Tibial nerve (tissue), 4 donors: ENCODE measurements around the gene KCNJ15. TPM values are rescaled to one million over a fixed set of nuclear protein-coding genes. Genes with fewer than 3 reads are reported as not detected.

ENCODE experiments used
- DNase-seq, 2 donors: peaks; one replicate each; pipeline ENCODE4 v3.0.0-alpha.2; 2019; ENCODE audit warnings: low spot score in 2 of 2
- H3K27ac ChIP-seq, 4 donors: fragments of 200-600 bp; sonication (generic) in 3 of 4; one replicate each; pipeline ENCODE4 v1.5.1; 2017 to 2019; ENCODE audit warnings: mild to moderate bottlenecking in 1 of 4
- H3K27me3 ChIP-seq, 2 donors: fragments of 200-600 bp; sonication (generic) in 1 of 2; one replicate each; pipeline versions ENCODE4 v1.5.1 to v1.6.0; 2017 to 2019
- H3K36me3 ChIP-seq, 3 donors: fragments of 200-600 bp; sonication (generic); one replicate each; pipeline ENCODE4 v1.5.1; 2018 to 2019
- H3K4me1 ChIP-seq, 4 donors: fragments of 200-600 bp; sonication (generic) in 3 of 4; one replicate each; pipeline ENCODE4 v1.5.1; 2017 to 2019
- H3K4me3 ChIP-seq, 4 donors: fragments of 200-600 bp; sonication (generic) in 3 of 4; one replicate each; pipeline ENCODE4 v1.5.1; 2017 to 2019; ENCODE audit warnings: mild to moderate bottlenecking in 1 of 4, moderate library complexity in 1 of 4
- H3K9me3 ChIP-seq, 4 donors: fragments of 200-600 bp; sonication (generic) in 3 of 4; one replicate each; pipeline ENCODE4 v1.5.1; 2017 to 2019
- CTCF ChIP-seq, 5 experiments: fragments of 200-600 bp in 3 of 5; fragments of 450-650 bp in 2 of 5; sonication (generic) in 3 of 5; IDR thresholded peaks; one replicate each; pipeline ENCODE4 v1.5.1; 2016 to 2019; ENCODE audit warnings: antibody characterized with exemption in 5 of 5, mild to moderate bottlenecking in 3 of 5, moderate library complexity in 2 of 5
- EP300 ChIP-seq, 2 donors: sonication (generic); formaldehyde crosslinking; IDR thresholded peaks; one replicate each; pipeline ENCODE4 v1.6.1; 2017; ENCODE audit warnings: antibody characterized with exemption in 2 of 2, mild to moderate bottlenecking in 1 of 2
- POLR2A ChIP-seq, 2 donors: fragments of 450-650 bp; IDR thresholded peaks; one replicate each; pipeline ENCODE4 v1.6.1; 2017; ENCODE audit warnings: antibody characterized with exemption in 2 of 2, mild to moderate bottlenecking in 2 of 2, moderate library complexity in 2 of 2
- WGBS, 2 donors: methylation state at CpG; one replicate each; pipeline ENCODE4 v1.1.5; 2018; 5-methylcytosine and 5-hydroxymethylcytosine counted together
- total RNA-seq, 4 donors: library from RNA; depleted of rRNA; stranded (reverse); fragments of >200 nt; gene quantifications; one replicate each; pipeline ENCODE4 v1.1.0, GENCODE V29; 2016

The KCNJ15 gene
- total RNA-seq, 4 donors from 2014 or later, result 0.39 to 2.4 (median 0.43) TPM

GRCh38 chr21:38249256-38249655 is 7.5 kb upstream of the KCNJ15 start:
- no peaks in the 10 kb centered on the region for H3K36me3 ChIP-seq
- TF ChIP-seq EP300 (IDR thresholded peaks at IDR 0.05), result no peak
- TF ChIP-seq CTCF (IDR thresholded peaks at IDR 0.05), result no peak
- TF ChIP-seq POLR2A (IDR thresholded peaks at IDR 0.05), result no peak
- no peaks in the 10 kb centered on the region for H3K27me3 ChIP-seq
- no peaks in the 10 kb centered on the region for H3K9me3 ChIP-seq
- H3K4me1 ChIP-seq, result no peaks in the 10 kb centered on the region
- no peak overlapping the region for H3K4me3 ChIP-seq
- WGBS, 2 donors, result 92 to 97% methylated on average over 1 of the region's 1 CpG
- H3K27ac ChIP-seq, result no peak overlapping the region
- DNase-seq, result no peak

- TF ChIP-seq POLR2A (IDR thresholded peaks at IDR 0.05) (no peak), EP300 (IDR thresholded peaks at IDR 0.05) (peak in 1 of 2 donors; percentile 70), CTCF (IDR thresholded peaks at IDR 0.05) (no peak)
- no peak overlapping the region for H3K27ac ChIP-seq
- 72 to 82% methylated on average over 3 of the region's 3 CpGs for WGBS, 2 donors
- H3K4me3 ChIP-seq, result no peak overlapping the region
- no peak for DNase-seq
- H3K9me3 ChIP-seq, result no peaks in the 10 kb centered on the region
- H3K36me3 ChIP-seq, result no peaks in the 10 kb centered on the region
- no peaks in the 10 kb centered on the region for H3K27me3 ChIP-seq
- no peaks in the 10 kb centered on the region for H3K4me1 ChIP-seq
Measured at GRCh38 chr21:38249696-38250278, 7.0 kb upstream of the KCNJ15 start.

GRCh38 chr21:38250991-38251418 is 5.8 kb upstream of the KCNJ15 start:
- H3K4me3 ChIP-seq, result no peak overlapping the region
- no peaks in the 10 kb centered on the region for H3K4me1 ChIP-seq
- H3K27me3 ChIP-seq, result no peaks in the 10 kb centered on the region
- TF ChIP-seq EP300 (IDR thresholded peaks at IDR 0.05) (no peak), CTCF (IDR thresholded peaks at IDR 0.05) (no peak)
- 78 to 88% methylated on average over 7 of the region's 7 CpGs for WGBS, 2 donors
- H3K36me3 ChIP-seq, result no peaks in the 10 kb centered on the region
- no peaks in the 10 kb centered on the region for H3K9me3 ChIP-seq
- H3K27ac ChIP-seq, result no peak overlapping the region
- no peak for DNase-seq

- Histone ChIP-seq H3K36me3 (no peaks in the 10 kb centered on the region), H3K4me3 (no peak overlapping the region), H3K27ac (no peak overlapping the region), H3K9me3 (no peaks in the 10 kb centered on the region), H3K27me3 (no peaks in the 10 kb centered on the region), H3K4me1 (no peaks in the 10 kb centered on the region)
- TF ChIP-seq POLR2A (IDR thresholded peaks at IDR 0.05), result no peak
- no peak for TF ChIP-seq EP300 (IDR thresholded peaks at IDR 0.05)
- no peak for TF ChIP-seq CTCF (IDR thresholded peaks at IDR 0.05)
- no peak for DNase-seq
- WGBS, 2 donors, result 73 to 80% methylated on average over 3 of the region's 3 CpGs
Measured at GRCh38 chr21:38254970-38255369, 1.8 kb upstream of the KCNJ15 start.

- DNase-seq, result no peak
- no peak overlapping the region for H3K4me3 ChIP-seq
- H3K36me3 ChIP-seq, result no peaks in the 10 kb centered on the region
- 80 to 89% methylated on average over 9 of the region's 9 CpGs for WGBS, 2 donors
- TF ChIP-seq CTCF (IDR thresholded peaks at IDR 0.05), result no peak
- TF ChIP-seq POLR2A (IDR thresholded peaks at IDR 0.05), result no peak
- no peak for TF ChIP-seq EP300 (IDR thresholded peaks at IDR 0.05)
- no peak overlapping the region for H3K27ac ChIP-seq
- no peaks in the 10 kb centered on the region for H3K9me3 ChIP-seq
- no peaks in the 10 kb centered on the region for H3K4me1 ChIP-seq
- H3K27me3 ChIP-seq, result no peaks in the 10 kb centered on the region
Measured at GRCh38 chr21:38255571-38256117, 1.1 kb upstream of the KCNJ15 start.
